ENCODE data around the gene ABCG4. TPM values are rescaled to one million over a fixed set of nuclear protein-coding genes. Genes with fewer than 3 reads are reported as not detected.

ABCG4 gene
- total and polyA plus RNA-seq, 9 of the 15 experiments (the other 6 are each of a cell fraction or from before 2014, with no cell fraction given), result 0.03 to 0.11 (median 0.07) TPM; not detected in 4

- no peak for TF ChIP-seq ILK (tag; IDR thresholded peaks at IDR 0.05; ENCODE audit: borderline replicate concordance, low read depth)
- TF ChIP-seq TAF1 (IDR thresholded peaks at IDR 0.05; ENCODE audit: control insufficient read depth, extremely low read depth, insufficient read depth, low read length, severe bottlenecking), result peak; percentile 22
- peak; percentile 61 to 63; a peak in 3 of 4 replicates for TF ChIP-seq HDAC1 (IDR thresholded peaks at IDR 0.05)
- peak in 1 of 2 experiments; percentile 87; a peak in 1 of 3 replicates for TF ChIP-seq CBX3 (IDR thresholded peaks at IDR 0.05; ENCODE audit: borderline replicate concordance in 1 of 2, low read length in 2 of 2)
- TF ChIP-seq TCF3 (CRISPR knock-in tag; IDR thresholded peaks at IDR 0.05), result no peak
- peak; percentile 52; the same call in 1 of the 2 replicates for TF ChIP-seq ZNF592 (IDR thresholded peaks at IDR 0.05)
- TF ChIP-seq HLTF (IDR thresholded peaks at IDR 0.05), result no peak
- peak in 1 of 2 experiments; percentile 62; a peak in 1 of 4 replicates for TF ChIP-seq ARNT (IDR thresholded peaks at IDR 0.05)
- TF ChIP-seq ZFP91 (CRISPR knock-in tag; IDR thresholded peaks at IDR 0.05), result no peak
- no peak for TF ChIP-seq CCNT2 (IDR thresholded peaks at IDR 0.05; ENCODE audit: borderline replicate concordance, extremely low read depth, insufficient read length, low read depth, low read length)
- peak; percentile 99 for TF ChIP-seq ZBTB33 (CRISPR knock-in tag; IDR thresholded peaks at IDR 0.05)
- TF ChIP-seq ZBED1 (IDR thresholded peaks at IDR 0.05), result no peak
Observed at GRCh38 chr11:119168471-119169281, 19.8 kb downstream of the ABCG4 start, which contains the start of gene NLRX1 (continued).
